NCI-H1417 (cell line): Measurements from ENCODE around the gene LARP4.
"Not testable (repeated sequence)": the region's sequence is repeated elsewhere in the genome, so short reads cannot be mapped to it uniquely, and the experiment has no call there.

Source experiments
- DNase-seq, 3 experiments: peaks; one replicate each; lab custom pipeline; 2025; lab: John Stamatoyannopoulos, UW

LARP4 gene

GRCh38 chr12:50401500-50402081, 906 bp downstream of the LARP4 start:
- DNase-seq = peak in 1 of 3 experiments; percentile 71

DNA sequence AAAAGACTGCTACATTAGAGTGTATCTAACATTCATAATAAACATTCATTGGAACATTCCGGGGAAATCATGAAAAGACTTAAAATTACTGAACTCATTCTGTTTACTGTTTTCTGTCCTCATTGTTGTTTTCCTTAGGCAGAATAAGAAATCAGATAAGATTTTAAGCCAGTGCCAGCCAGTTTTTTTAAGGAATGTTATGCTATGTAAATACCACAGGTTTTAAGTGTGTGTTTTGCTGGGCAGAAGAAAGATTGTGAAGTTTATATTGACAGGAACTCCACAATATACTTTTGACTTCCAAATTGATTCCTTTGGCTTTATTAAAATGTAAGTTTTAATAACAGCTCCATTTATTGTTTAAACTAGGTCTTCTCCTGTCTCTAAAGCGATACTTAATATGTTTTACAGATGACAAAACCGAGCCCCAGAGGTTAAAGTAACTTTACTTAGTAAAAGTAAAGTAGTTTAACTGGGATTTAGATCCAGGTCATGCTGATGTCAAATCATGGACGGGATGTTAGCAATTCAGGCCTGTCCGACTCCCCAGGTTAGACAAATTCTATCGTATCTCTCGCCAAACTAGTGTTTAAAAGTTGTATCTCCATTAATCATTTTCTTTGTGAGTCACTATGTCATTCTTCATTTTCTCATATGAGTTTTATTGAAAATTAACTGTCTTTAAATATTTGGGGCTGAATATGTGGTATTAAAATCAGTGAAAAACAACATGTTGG, 1.7 kb downstream of the LARP4 start:
- no peak for DNase-seq

GRCh38 chr12:50403001-50403440, 2.3 kb downstream of the LARP4 start:
- DNase-seq = no peak

GRCh38 chr12:50404307-50404706, 3.6 kb downstream of the LARP4 start:
- DNase-seq = no peak

- DNase-seq = no peak
Measured at GRCh38 chr12:50411051-50411660, 10.5 kb downstream of the LARP4 start.

DNA sequence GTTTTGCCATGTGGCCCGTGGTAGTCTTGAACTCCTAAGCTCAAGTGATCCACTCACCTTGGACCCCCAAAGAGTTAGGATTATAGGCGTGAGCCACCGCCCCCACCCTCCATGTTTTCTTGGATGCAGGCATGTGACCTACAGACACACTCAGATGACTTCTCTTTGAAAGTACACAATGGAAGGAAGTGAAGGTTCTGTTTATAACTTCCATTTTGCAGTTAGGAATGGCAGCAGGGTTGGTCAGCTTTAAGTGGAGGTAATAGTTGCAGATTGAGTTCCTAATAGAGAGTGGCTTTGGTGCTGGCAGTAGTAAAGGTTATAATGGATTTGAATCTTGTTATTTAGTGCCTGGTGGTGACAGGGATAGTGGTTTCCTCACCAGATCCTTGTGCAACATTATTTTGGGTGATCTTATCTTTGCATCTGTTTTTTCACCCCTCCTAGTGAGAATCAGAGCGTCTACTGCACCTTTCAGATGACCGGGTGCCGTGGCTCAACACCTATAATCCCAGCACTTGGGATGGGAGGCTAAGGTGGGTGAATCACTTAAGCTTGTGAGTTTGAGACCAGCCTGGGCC, 15.3 kb downstream of the LARP4 start:
- DNase-seq = no peak

GRCh38 chr12:50419112-50419909, 18.6 kb downstream of the LARP4 start:
- DNase-seq = no peak

- DNase-seq = not testable (repeated sequence)
Measured at GRCh38 chr12:50422855-50423254, 22.2 kb downstream of the LARP4 start.

DNA sequence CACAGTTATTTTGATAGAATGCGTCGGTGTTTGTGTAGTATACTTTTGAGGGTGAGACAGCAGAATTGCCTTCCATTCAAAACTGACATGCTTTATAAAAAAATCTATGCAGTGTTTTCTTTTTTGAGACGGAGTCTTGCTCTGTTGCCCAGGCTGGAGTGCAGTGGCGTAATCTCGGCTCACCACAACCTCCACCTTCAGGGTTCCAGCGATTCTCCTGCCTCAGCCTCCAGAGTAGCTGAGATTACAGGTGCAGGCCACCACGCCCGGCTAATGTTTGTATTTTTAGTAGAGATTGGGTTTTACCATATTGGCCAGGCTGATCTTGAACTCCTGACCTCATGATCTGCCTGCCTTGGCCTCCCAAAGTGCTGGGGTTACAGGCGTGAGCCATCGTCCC, 22.7 kb downstream of the LARP4 start:
- DNase-seq = not testable (repeated sequence)

DNA sequence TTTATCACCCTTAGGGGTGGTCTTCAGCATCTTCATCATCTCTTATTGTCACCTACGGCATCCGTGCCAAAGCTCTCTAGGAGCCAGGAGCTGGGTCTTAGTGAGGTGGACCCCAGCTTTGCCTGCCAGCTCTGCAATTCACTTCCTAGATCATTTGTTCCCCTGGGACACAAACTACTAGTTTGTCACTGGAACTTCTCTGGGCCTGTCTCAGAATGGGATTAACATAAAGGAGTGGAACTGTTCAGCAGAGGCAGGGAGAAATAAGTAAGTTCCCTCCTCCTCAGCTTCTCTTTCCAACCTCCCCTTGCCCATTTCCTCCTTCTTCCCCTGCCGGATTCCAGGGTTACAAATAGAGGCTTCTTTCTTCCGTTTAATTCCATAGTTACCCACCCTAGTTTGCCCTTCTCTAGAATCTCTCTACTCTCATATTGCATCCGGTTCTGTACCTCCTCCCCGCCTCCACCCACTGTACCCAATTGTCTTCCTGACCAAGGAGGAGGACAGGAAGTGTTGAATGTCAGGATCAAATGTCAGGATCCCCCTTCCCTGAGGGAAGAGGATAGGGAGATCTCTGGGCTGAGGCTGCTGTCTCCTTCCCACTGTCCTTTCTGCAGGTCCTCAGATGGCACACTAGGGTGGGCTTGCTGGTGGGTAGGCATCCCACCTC, 25.0 kb downstream of the LARP4 start:
- DNase-seq = no peak

- not testable (repeated sequence) for DNase-seq
Measured at GRCh38 chr12:50431656-50432055, 31.0 kb downstream of the LARP4 start.

DNA sequence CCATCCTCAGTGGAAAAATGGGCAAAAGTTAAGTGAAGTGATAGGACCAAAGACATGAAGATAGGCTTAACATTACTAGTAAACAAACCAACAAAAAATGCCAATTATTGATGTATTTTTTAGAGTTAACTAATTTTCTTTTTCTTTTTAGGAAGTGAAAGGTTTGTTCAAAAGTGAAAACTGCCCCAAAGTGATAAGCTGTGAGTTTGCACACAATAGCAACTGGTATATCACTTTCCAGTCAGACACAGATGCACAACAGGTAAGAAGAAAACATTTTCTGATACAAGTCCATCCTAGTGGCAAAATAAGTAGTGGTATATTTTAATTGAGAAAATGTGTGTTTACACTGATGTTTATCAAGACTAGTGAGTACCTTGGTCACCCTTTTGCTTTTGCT, 39.6 kb downstream of the LARP4 start:
- no peak for DNase-seq

GRCh38 chr12:50441763-50442162, 41.1 kb downstream of the LARP4 start:
- DNase-seq = no peak

- no peak for DNase-seq
Measured at GRCh38 chr12:50442178-50442908, 41.7 kb downstream of the LARP4 start.

DNA sequence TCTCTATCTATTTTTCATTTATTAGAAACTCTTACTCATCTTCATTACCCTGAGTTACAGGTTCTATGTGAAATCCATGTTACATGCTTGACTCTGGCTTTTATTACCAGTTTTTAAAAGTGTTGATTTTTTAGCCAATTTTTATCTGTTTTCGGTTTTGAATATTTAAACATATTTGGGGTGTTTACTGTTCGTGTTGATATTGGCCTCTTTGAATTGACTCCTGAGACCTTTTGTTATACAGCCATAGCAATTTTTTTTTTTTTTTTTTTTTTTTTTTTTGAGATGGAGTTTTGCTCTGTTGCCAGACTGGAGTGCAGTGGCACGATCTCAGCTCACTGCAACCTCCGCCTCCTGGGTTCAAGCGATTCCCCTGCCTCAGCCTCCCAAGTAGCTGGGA, 49.0 kb downstream of the LARP4 start:
- not testable (repeated sequence) for DNase-seq

DNA sequence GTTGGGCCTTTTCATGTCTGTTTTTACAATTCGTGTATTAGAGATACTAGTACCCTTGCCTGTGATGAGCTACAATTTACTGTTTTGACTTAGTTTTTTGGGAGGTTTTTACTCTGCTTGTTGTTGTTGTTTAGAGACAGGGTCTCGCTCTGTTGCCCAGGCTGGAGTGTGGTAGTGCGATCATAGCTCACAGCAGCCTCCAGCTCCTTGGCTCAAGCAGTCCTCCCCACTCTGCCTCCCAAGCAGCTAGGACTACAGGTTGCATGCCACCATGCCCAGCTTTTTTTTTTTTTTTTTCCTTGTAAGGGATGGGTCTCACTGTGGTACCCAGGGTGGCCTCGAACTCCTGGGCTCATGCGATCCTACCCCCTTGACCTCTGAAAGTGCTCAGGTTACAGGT, 52.1 kb downstream of the LARP4 start:
- no peak for DNase-seq

DNA sequence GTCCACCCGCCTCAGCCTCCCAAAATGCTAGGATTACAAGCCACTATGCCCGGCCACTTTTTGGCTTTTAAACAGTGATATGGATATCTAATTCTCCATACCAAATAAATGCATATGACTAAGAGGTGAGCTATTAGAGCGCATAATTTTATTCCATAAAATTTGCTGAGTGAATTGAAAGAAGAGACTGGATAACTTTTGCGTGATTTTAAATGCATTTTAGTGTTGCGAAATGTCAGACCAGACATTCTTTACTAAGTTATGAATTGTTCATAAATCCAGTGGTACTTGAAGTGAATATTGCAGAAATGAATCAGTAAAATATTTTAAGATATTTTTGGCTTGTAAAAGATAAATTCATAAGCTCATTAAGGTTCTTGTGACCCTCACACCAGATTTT, 53.2 kb downstream of the LARP4 start:
- no peak for DNase-seq

GRCh38 chr12:50458606-50459005, 57.9 kb downstream of the LARP4 start:
- DNase-seq = no peak

- DNase-seq = no peak
Measured at GRCh38 chr12:50467439-50467838, 66.8 kb downstream of the LARP4 start.

DNA sequence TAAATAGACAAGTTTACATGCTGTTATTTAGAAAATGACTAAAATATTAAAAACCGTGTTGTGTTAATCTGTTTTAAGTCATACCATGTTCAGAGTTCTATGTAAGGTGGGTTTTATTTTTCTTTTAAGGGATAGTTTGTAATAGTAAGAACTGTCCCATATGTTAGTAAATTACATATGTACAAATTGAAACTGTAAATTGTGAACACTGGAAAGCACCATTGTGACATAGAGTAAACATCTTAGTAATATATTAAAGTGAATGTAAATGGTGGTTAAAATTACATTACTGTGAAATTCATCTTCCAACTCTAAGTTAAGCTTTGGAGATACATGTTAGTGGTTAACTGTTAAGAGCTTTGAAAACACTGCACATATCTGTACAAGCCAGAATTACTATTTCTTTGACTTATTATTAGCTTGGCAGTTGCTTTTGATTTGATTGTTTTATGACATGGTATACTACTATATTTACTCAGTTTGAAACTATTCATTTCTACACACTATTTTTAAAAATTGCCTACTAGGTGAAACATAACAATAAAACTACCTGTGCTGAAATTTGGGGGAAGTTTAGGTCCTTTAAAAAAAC, 76.7 kb downstream of the LARP4 start:
- no peak for DNase-seq

GRCh38 chr12:50482571-50482970, 81.9 kb downstream of the LARP4 start:
- DNase-seq = no peak
